Measurements from ENCODE around the gene TCOF1.

DNA sequence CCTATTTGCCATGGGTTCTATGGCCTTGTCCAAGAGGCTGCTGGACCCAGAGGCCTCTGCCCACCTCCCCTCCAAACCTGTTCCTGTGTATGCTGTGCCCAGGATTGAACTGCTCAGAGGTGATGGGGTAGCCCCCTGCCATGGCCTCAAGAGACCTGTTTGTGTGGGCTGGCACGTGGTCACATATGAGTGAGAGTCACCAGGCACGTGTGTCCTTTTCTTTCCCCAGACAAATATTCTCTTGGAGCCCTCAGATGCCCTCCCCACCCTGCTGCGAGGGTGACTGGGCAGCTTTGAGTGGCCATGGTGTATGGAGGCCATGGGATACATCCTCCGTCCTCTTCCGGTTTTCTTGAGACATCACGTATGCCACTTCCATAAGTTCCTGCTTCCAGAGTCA lies 10.9 kb upstream of the TCOF1 start:
- no peak for TF ChIP-seq ZNF274 (IDR thresholded peaks at IDR 0.05; ENCODE audit: low read depth, low read length)
- no peak for TF ChIP-seq SUZ12 (IDR thresholded peaks at IDR 0.05; ENCODE audit: extremely low read depth, insufficient read depth, insufficient read length)
